HG03060 (cell line): ENCODE results near the gene PSMD12.
"Not testable (repeated sequence)": the region's sequence is repeated elsewhere in the genome, so short reads cannot be mapped to it uniquely, and the experiment has no call there.

Experiments
- ATAC-seq: cut with Tn5 transposase; IDR thresholded peaks from one replicate; pipeline ENCODE4 v1.9.1; 2021; ENCODE audit warnings: low read depth, moderate number of reproducible peaks; ENCODE audit not compliant: unreplicated experiment

The PSMD12 gene

GRCh38 chr17:67316781-67317180 is 49.6 kb downstream of the PSMD12 start:
- no peak for ATAC-seq

GRCh38 chr17:67315865-67316264 is 50.5 kb downstream of the PSMD12 start:
- ATAC-seq, result no peak

GRCh38 chr17:67312265-67312664 is 54.1 kb downstream of the PSMD12 start:
- no peak for ATAC-seq

GRCh38 chr17:67311575-67311974 is 54.8 kb downstream of the PSMD12 start:
- ATAC-seq, result no peak

GRCh38 chr17:67310406-67310805 is 56.0 kb downstream of the PSMD12 start:
- no peak for ATAC-seq

GRCh38 chr17:67305446-67306235 is 60.7 kb downstream of the PSMD12 start:
- ATAC-seq, result not testable (repeated sequence)

DNA sequence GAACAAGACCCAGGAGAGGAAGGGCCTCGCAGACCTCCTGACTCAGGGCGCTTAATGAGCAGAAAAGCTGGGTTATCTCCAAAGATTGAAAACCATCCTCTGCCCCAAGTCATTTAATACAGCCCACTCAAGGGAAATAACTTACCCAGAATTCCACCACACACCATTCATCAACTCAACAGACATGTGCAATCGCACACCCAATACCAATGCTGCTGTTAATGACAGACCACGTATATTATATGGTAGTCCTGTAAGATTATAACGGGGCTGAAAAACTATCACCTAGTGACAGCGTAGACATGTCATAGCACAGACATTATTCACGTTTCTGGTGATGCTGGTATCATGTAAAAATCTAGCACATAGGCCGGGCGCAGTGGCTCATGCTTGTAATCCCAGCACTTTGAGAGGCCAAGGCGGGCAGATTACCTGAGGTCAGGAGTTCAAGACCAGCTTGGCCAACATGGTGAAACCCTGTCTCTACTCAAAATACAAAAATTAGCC is 68.9 kb downstream of the PSMD12 start:
- no peak for ATAC-seq

DNA sequence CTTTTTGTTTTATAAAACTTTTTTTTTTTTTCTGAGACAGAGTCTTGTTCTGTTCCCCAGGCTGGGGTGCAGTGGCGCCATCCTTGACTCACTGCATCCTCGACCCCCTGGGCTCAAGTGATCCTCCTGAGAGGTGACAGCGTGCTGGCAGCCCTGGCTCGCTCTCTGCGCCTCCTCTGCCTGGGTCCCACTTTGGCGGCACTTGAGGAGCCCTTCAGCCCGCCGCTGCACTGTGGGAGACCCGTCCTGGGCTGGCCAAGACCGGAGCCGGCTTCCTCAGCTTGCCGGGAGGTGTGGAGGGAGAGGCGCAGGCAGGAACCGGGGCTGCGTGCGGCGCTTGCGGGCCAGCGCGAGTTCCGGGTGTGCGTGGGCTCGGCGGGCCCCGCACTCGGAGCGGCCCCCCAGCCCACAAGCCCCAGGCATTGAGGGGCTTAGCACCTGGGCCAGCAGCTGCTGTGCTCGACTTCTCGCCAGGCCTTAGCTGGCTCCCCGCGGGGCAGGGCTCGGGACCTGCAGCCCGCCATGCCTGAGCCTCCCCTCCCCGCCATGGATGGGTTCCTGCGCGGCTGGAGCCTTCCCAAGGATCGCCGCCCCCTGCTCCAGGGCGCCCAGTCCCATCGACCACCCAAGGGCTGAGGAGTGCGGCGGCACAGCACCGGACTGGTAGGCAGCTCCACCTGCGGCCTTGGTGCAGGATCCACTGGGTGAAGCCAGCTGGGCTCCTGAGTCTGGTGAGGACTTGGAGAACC is 71.8 kb downstream of the PSMD12 start:
- ATAC-seq, result no peak

GRCh38 chr17:67293251-67294203 is 72.8 kb downstream of the PSMD12 start:
- ATAC-seq, result no peak

DNA sequence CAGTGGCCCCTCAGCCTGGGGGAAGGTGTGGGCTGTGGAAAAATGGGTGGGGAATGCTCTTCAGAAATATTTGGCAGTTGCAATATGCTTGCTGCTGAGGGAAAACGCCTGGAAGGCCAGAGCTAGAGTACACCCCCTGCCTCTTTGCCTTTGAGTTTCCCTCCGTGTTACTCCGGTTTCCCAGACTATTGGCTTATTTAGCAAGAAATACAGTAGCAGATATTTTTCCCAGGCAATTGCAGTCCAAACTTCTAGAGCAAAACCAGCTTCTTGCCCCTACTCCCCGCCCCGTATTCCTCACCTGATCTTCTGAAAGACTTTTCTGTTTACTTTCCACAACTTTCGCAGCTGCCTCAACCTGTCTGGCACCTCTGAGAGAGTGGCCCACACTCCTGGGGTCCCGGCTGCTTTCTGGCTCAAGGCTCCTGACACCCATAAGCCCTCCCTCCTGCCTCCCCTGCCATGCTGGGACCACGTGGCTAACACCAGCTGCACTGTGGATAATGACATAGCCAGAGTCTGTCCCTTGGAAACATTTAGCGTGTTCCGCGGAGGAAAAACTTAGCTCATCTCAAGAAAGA is 75.6 kb downstream of the PSMD12 start:
- no peak for ATAC-seq

GRCh38 chr17:67290244-67290643 is 76.1 kb downstream of the PSMD12 start:
- ATAC-seq, result no peak

- no peak for ATAC-seq
Measured at GRCh38 chr17:67289181-67289876, 77.0 kb downstream of the PSMD12 start.
